Measurements from ENCODE around the gene OSBPL1A. TPM values are rescaled to one million over a fixed set of nuclear protein-coding genes. Genes with fewer than 3 reads are reported as not detected.

OSBPL1A gene
- total and polyA plus RNA-seq, 7 donors, result 15.2 to 110 (median 71.3) TPM

DNA sequence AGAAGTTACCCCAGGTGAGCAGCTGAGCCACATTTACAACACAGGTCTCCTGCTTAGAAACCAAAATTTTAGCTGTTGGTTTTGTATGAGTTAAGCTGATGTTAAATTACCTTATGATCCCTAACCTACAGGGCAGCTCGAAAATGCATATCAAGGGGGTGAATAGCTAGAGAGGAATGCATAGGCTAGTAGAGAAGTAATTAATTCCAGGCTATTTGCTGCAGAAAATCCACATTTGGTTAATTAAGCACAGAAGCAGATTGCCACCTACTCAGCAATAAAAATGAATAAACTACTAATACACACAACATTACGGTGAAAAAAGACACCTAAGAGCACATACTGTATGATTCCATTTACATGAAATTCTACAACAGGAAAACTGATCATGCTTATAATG is 91.4 kb downstream of the OSBPL1A start:
- no peaks in the 10 kb centered on the region for H3K4me1 ChIP-seq
- no peak overlapping the region for H3K27ac ChIP-seq
- H3K4me3 ChIP-seq, result no peak overlapping the region
- H3K9me3 ChIP-seq, result no peaks in the 10 kb centered on the region
- peaks cover 0 to 8% (median 0%) of the 10 kb centered on the region in 4 donors for H3K36me3 ChIP-seq
- intact Hi-C loops (cut with DNase I), result no loop called here
- no peak for DNase-seq
- WGBS, 2 donors, result 88 to 93% methylated on average over 2 of the region's 2 CpGs
- no peaks in the 10 kb centered on the region for H3K27me3 ChIP-seq
- TF ChIP-seq, protein P1, sequence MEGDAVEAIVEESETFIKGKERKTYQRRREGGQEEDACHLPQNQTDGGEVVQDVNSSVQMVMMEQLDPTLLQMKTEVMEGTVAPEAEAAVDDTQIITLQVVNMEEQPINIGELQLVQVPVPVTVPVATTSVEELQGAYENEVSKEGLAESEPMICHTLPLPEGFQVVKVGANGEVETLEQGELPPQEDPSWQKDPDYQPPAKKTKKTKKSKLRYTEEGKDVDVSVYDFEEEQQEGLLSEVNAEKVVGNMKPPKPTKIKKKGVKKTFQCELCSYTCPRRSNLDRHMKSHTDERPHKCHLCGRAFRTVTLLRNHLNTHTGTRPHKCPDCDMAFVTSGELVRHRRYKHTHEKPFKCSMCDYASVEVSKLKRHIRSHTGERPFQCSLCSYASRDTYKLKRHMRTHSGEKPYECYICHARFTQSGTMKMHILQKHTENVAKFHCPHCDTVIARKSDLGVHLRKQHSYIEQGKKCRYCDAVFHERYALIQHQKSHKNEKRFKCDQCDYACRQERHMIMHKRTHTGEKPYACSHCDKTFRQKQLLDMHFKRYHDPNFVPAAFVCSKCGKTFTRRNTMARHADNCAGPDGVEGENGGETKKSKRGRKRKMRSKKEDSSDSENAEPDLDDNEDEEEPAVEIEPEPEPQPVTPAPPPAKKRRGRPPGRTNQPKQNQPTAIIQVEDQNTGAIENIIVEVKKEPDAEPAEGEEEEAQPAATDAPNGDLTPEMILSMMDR (IDR thresholded peaks at IDR 0.05), result no peak
- no peak for TF ChIP-seq POLR2A (IDR thresholded peaks at IDR 0.05)
- TF ChIP-seq EP300 (IDR thresholded peaks at IDR 0.05), result no peak
- TF ChIP-seq POLR2AphosphoS5 (IDR thresholded peaks at IDR 0.05), result no peak

DNA sequence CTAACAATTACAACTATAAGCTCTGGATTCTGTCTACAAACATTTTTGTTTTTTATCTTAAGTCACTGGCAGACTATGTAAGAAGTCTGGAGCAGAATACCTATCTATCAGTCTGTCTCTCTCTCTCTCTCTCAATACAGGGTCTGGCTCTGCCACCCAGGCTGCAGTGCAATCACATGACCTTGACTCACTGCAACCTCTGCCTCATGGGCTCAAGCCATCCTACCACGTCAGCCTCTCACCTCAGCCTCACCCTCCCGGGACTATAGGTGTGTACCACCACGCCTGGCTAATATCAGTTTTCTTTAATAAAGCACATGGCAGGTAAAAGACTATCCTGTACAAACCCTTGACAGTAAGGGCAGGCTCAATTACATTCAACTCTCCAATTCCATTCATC is 96.9 kb downstream of the OSBPL1A start:
- H3K4me1 ChIP-seq, result no peaks in the 10 kb centered on the region
- H3K36me3 ChIP-seq, result peaks cover 0 to 8% (median 0%) of the 10 kb centered on the region in 4 donors
- no peak overlapping the region for H3K4me3 ChIP-seq
- H3K9me3 ChIP-seq, result no peaks in the 10 kb centered on the region
- no peaks in the 10 kb centered on the region for H3K27me3 ChIP-seq
- TF ChIP-seq POLR2AphosphoS5 (IDR thresholded peaks at IDR 0.05) (no peak), EP300 (IDR thresholded peaks at IDR 0.05) (no peak), POLR2A (IDR thresholded peaks at IDR 0.05) (no peak)
- TF ChIP-seq, protein P1 (IDR thresholded peaks at IDR 0.05), result no peak
- WGBS, 2 donors, result 82 to 91% methylated on average over 3 of the region's 3 CpGs
- DNase-seq, result no peak
- intact Hi-C loops (cut with DNase I), result no loop called here
- H3K27ac ChIP-seq, result no peak overlapping the region

DNA sequence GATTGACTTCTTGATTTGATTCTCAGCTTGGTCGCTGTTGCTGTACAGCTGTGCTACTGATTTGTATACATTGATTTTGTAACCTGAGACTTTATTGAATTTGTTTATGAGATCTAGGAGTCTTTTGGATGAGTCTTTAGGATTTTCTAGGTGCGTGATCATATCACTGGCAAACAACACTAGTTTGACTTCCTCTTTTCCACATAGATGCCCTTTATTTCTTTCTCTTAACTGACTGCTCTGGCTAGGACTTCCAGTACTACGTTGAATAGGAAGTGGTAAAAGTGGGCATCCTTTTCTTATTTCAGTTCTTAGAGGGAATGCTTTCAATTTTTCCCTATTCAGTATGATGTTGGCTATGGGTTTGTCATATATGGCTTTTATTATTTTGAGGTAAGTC is 101.3 kb downstream of the OSBPL1A start:
- no peak overlapping the region for H3K4me3 ChIP-seq
- intact Hi-C loops (cut with DNase I), result no loop called here
- no peaks in the 10 kb centered on the region for H3K4me1 ChIP-seq
- no peak for DNase-seq
- WGBS, 2 donors, result 59 to 67% methylated on average over 3 of the region's 3 CpGs
- H3K9me3 ChIP-seq, result no peaks in the 10 kb centered on the region
- no peak overlapping the region for H3K27ac ChIP-seq
- no peaks in the 10 kb centered on the region for H3K36me3 ChIP-seq
- no peaks in the 10 kb centered on the region for H3K27me3 ChIP-seq
- no peak for TF ChIP-seq POLR2A (IDR thresholded peaks at IDR 0.05)
- TF ChIP-seq POLR2AphosphoS5 (IDR thresholded peaks at IDR 0.05), result no peak
- no peak for TF ChIP-seq EP300 (IDR thresholded peaks at IDR 0.05)

DNA sequence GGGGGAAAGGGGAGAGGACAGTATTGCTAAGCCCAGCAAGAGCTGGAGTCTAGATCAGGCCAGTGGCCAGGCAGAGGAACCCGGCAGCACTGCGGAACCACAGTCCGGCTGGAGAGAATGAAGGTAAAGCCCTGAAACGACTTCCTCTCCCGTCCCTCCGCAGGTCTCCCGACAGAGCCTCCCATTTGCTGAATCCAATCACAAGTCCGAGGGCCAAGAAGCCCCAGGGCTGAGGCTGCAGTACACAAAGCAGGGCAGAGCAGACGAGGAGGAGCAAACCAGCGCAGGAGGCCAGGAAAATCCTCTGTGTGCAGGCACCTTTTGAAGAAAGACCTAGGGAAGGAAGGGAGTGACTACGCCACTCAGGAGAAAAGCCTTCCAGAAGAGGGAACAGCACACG is 104.4 kb downstream of the OSBPL1A start:
- H3K27ac ChIP-seq, result no peak overlapping the region
- H3K27me3 ChIP-seq, result no peaks in the 10 kb centered on the region
- intact Hi-C loops (cut with DNase I), result no loop called here
- no peaks in the 10 kb centered on the region for H3K36me3 ChIP-seq
- DNase-seq, result no peak
- TF ChIP-seq POLR2A (IDR thresholded peaks at IDR 0.05), result no peak
- no peak for TF ChIP-seq EP300 (IDR thresholded peaks at IDR 0.05)
- TF ChIP-seq, protein P1 (IDR thresholded peaks at IDR 0.05), result no peak
- TF ChIP-seq POLR2AphosphoS5 (IDR thresholded peaks at IDR 0.05), result no peak
- H3K9me3 ChIP-seq, result no peaks in the 10 kb centered on the region
- H3K4me3 ChIP-seq, result no peak overlapping the region
- 94% methylated on average over 12 of the region's 12 CpGs for WGBS, 2 donors
- H3K4me1 ChIP-seq, result no peaks in the 10 kb centered on the region

DNA sequence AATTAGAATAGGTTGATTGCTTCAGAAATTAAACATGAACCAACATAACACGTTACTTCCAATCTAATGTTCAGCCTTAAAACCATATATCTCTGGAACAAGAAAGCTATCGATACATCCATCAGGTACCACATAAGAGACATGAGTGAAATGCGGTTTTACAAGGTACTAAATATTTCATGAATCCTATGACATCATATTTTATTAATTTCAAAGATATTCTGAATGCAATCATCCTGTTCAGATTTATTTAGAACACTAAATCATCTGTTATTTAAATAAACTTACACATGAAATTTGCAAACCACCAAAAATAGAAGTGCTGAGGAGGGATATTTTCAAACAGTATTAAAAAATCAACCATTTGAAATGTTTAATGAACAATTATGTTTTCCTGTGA is 119.0 kb downstream of the OSBPL1A start:
- Histone ChIP-seq H3K27ac (no peak overlapping the region), H3K27me3 (no peaks in the 10 kb centered on the region), H3K4me3 (no peak overlapping the region), H3K4me1 (peaks cover 0 to 5% (median 2%) of the 10 kb centered on the region in 4 donors), H3K36me3 (no peaks in the 10 kb centered on the region), H3K9me3 (no peaks in the 10 kb centered on the region)
- intact Hi-C loops (cut with DNase I), result loop anchor here (10.0 kb wide), 1 partner anchor 146 kb away; the partner anchor contains the start of gene IMPACT
- WGBS, 2 donors, result 97% methylated on average over 3 of the region's 3 CpGs
- DNase-seq, result no peak
- TF ChIP-seq POLR2AphosphoS5 (IDR thresholded peaks at IDR 0.05) (no peak), EP300 (IDR thresholded peaks at IDR 0.05) (no peak), POLR2A (IDR thresholded peaks at IDR 0.05) (no peak)
- TF ChIP-seq, protein P1 (IDR thresholded peaks at IDR 0.05), result no peak
